Mucosa of gallbladder (tissue), 1 donor: ENCODE data around the gene ABHD14A. TPM values are rescaled to one million over a fixed set of nuclear protein-coding genes. Genes with fewer than 3 reads are reported as not detected.
A peak's percentile ranks its signal among the peaks of the same experiment; 100 is the strongest.

ENCODE experiments used
- DNase-seq: peaks from one replicate; pipeline ENCODE4 v3.0.0-alpha.2; 2020; ENCODE audit warnings: low spot score
- total RNA-seq: library from RNA; stranded (reverse); gene quantifications from one replicate; pipeline ENCODE4 v1.2.1, GENCODE V29; 2021
- donor health status: DM: no; HTN: no; CAD: no.

ABHD14A gene
- total RNA-seq, 1 donor from 2014 or later, result 20.8 TPM

- DNase-seq, result no peak
These were observed 33.4 kb upstream of the ABHD14A start for GRCh38 chr3:51941463-51941797.

GRCh38 chr3:51941798-51942602 is 32.9 kb upstream of the ABHD14A start, which contains the start of the genes PARP3 and RRP9:
TSS of gene PARP3 (plus strand) at chr3:51942363. CDS start at chr3:51943356, 993 bp downstream.
TSS of gene RRP9 (minus strand) at chr3:51941904. CDS start at chr3:51941867, 37 bp downstream.
- peak; percentile 100 for DNase-seq

GRCh38 chr3:51942603-51943450 is 32.0 kb upstream of the ABHD14A start:
- no peak for DNase-seq

- DNase-seq, result no peak
These were observed 31.1 kb upstream of the ABHD14A start for GRCh38 chr3:51943451-51944391.

GRCh38 chr3:51944451-51945021 is 30.3 kb upstream of the ABHD14A start:
- no peak for DNase-seq

- DNase-seq, result no peak
These were observed 29.6 kb upstream of the ABHD14A start for GRCh38 chr3:51945031-51945840.

- no peak for DNase-seq
These were observed 28.7 kb upstream of the ABHD14A start for GRCh38 chr3:51945926-51946705.

GRCh38 chr3:51946796-51947195 is 28.1 kb upstream of the ABHD14A start:
- DNase-seq, result no peak

- DNase-seq, result no peak
These were observed 27.5 kb upstream of the ABHD14A start for GRCh38 chr3:51947215-51947900.

- DNase-seq, result no peak
These were observed 26.8 kb upstream of the ABHD14A start for GRCh38 chr3:51948016-51948580.

- DNase-seq, result no peak
These were observed 25.7 kb upstream of the ABHD14A start for GRCh38 chr3:51949121-51949520.

- no peak for DNase-seq
These were observed 24.0 kb upstream of the ABHD14A start for GRCh38 chr3:51950899-51951298.

- no peak for DNase-seq
These were observed 21.4 kb upstream of the ABHD14A start for GRCh38 chr3:51953445-51953844.

- DNase-seq, result no peak
These were observed 20.8 kb upstream of the ABHD14A start for GRCh38 chr3:51954105-51954504.

- no peak for DNase-seq
These were observed 20.2 kb upstream of the ABHD14A start for GRCh38 chr3:51954713-51955112.

- DNase-seq, result no peak
These were observed 19.5 kb upstream of the ABHD14A start, which contains the start of gene GPR62 for GRCh38 chr3:51955175-51955892. TSS of gene GPR62 (plus strand) at chr3:51955381. CDS start at chr3:51955653, 272 bp downstream.

GRCh38 chr3:51955893-51956770 is 18.7 kb upstream of the ABHD14A start:
- DNase-seq, result peak; percentile 38
